HepG2 (cell line): ENCODE measurements around the gene STX7. TPM values are rescaled to one million over a fixed set of nuclear protein-coding genes. Genes with fewer than 3 reads are reported as not detected.

Source experiments
- ATAC-seq: fragments of 200-7000 bp; cut with Tn5 transposase; 3 replicates; pipeline ENCODE4 v1.9.1; 2020; ENCODE audit warnings: mild to moderate bottlenecking, moderate library complexity
- BruUV-seq: library from RNA; stranded (reverse); fragments of 400-500 nt; replicated peaks from 2 replicates; lab custom pipeline; 2021; lab: Mats Ljungman, UMichigan
- CTCF ChIA-PET: fragments of 300-600 bp; formaldehyde crosslinking; extraction: SDS; loops from one replicate; lab custom pipeline; 2021; ENCODE audit warnings: low total read pairs, inconsistent platforms, low intra/inter-chr PET ratio; lab: Yijun Ruan, JAX
- POLR2A ChIA-PET: fragments of 350-600 bp; sonication (Branson Sonifier 250); formaldehyde crosslinking; loops from one replicate; lab custom pipeline; 2020; ENCODE audit warnings: antibody characterized with exemption, inconsistent platforms; lab: Yijun Ruan, JAX
- DNase-seq: peaks from one replicate; pipeline ENCODE4 v3.0.0-alpha.2; 2015; ENCODE audit warnings: low spot score
- FAIRE-seq: peaks from 3 replicates; lab custom pipeline; 2011; peaks lifted over from hg19 to GRCh38; lab: Jason Lieb, UNC
- H2AFZ ChIP-seq: one replicate; pipeline ENCODE4 v1.6.1; 2011; ENCODE audit warnings: low read length, inconsistent platforms
- H3K27ac ChIP-seq: fragments of 300-600 bp; 3 replicates; pipeline ENCODE4 v1.8.0; 2011; ENCODE audit warnings: mixed run types, mild to moderate bottlenecking, mixed read lengths, low read length, inconsistent platforms; ENCODE audit not compliant: insufficient read depth; ENCODE audit errors: extremely low read length
- H3K27me3 ChIP-seq, 2 experiments: fragments of 200-600 bp in 1 of 2; 2 replicates in 1 of 2; 3 replicates in 1 of 2; pipeline versions ENCODE4 v1.6.0 to v1.8.0; 2011; ENCODE audit warnings: low read length in 2 of 2, mild to moderate bottlenecking in 2 of 2, moderate library complexity in 2 of 2, inconsistent platforms in 1 of 2; ENCODE audit not compliant: insufficient read depth in 2 of 2, control insufficient read depth in 1 of 2
- H3K36me3 ChIP-seq, 2 experiments: fragments of 200-600 bp in 1 of 2; replicated peaks in 1 of 2; 2 replicates in 1 of 2; 3 replicates in 1 of 2; pipeline versions ENCODE4 v1.5.1 to v1.8.0; 2011; ENCODE audit warnings: low read length in 2 of 2, inconsistent platforms in 1 of 2; ENCODE audit not compliant: insufficient read depth in 2 of 2, control insufficient read depth in 1 of 2
- H3K4me1 ChIP-seq: 2 replicates; pipeline ENCODE4 v1.5.1; 2012; ENCODE audit warnings: low read length, inconsistent platforms; ENCODE audit not compliant: insufficient read depth
- H3K4me2 ChIP-seq: 2 replicates; pipeline ENCODE4 v1.6.0; 2011; ENCODE audit warnings: low read depth, low read length, inconsistent platforms
- H3K4me3 ChIP-seq, 3 experiments: fragments of 200-600 bp in 1 of 3; sonication (generic), shearing (Covaris generic) in 1 of 3; replicated peaks in 1 of 3; 2 replicates each; pipeline ENCODE4 v1.5.1; 2011 to 2016; ENCODE audit warnings: low read length in 3 of 3, inconsistent platforms in 2 of 3, low read depth in 2 of 3, mild to moderate bottlenecking in 2 of 3, control low read depth in 1 of 3, mixed read lengths in 1 of 3; ENCODE audit not compliant: insufficient read depth in 1 of 3
- H3K79me2 ChIP-seq: one replicate; pipeline ENCODE4 v1.6.1; 2011; ENCODE audit warnings: low read length, inconsistent platforms; ENCODE audit not compliant: insufficient read depth
- H3K9ac ChIP-seq: 2 replicates; pipeline ENCODE4 v1.6.0; 2011; ENCODE audit warnings: mild to moderate bottlenecking, low read depth, low read length, inconsistent platforms; ENCODE audit not compliant: insufficient read depth
- H3K9me3 ChIP-seq: 2 replicates; pipeline ENCODE4 v1.5.1; 2012; ENCODE audit warnings: mild to moderate bottlenecking, low read length
- H4K20me1 ChIP-seq: 2 replicates; pipeline ENCODE4 v1.6.0; 2011; ENCODE audit warnings: inconsistent platforms, mild to moderate bottlenecking, low read length, moderate library complexity; ENCODE audit not compliant: insufficient read depth
- BCL6 ChIP-seq: IDR thresholded peaks from 2 replicates; pipeline ENCODE4 v1.6.1; 2016; ENCODE audit warnings: missing genetic modification reagents, missing compliant biosample characterization
- MTF1 ChIP-seq: sonication (generic); formaldehyde crosslinking; IDR thresholded peaks from 2 replicates; pipeline ENCODE4 v1.5.0; 2020; ENCODE audit warnings: missing genetic modification reagents
- NCOR1 ChIP-seq: fragments of 200-600 bp; sonication (generic); IDR thresholded peaks from 2 replicates; pipeline ENCODE4 v1.7.0; 2017; ENCODE audit warnings: antibody characterized with exemption, low read length, borderline replicate concordance
- NFE2 ChIP-seq: sonication (generic); formaldehyde crosslinking; IDR thresholded peaks from 2 replicates; pipeline ENCODE4 v1.4.0; 2020; ENCODE audit warnings: missing genetic modification reagents
- NONO ChIP-seq, 2 experiments: fragments of 450-650 bp in 1 of 2; sonication (generic) in 1 of 2; formaldehyde crosslinking in 1 of 2; IDR thresholded peaks in 1 of 2; conservative IDR thresholded peaks in 1 of 2; 2 replicates each; pipeline versions ENCODE4 v1.6.1 to v1.8.0; 2017 to 2022; ENCODE audit warnings: mild to moderate bottlenecking in 1 of 2, missing genetic modification reagents in 1 of 2, moderate library complexity in 1 of 2
- RAD21 ChIP-seq: fragments of 450-650 bp; formaldehyde crosslinking; IDR thresholded peaks from 2 replicates; pipeline ENCODE4 v1.5.0; 2020; ENCODE audit warnings: mild to moderate bottlenecking
- ZHX2 ChIP-seq, 2 experiments: sonication (generic) in 1 of 2; formaldehyde crosslinking in 1 of 2; IDR thresholded peaks; 2 replicates each; pipeline versions ENCODE4 v1.6.1 to v1.9.0; 2014 to 2022; ENCODE audit warnings: antibody characterized with exemption in 1 of 2, borderline replicate concordance in 1 of 2, inconsistent platforms in 1 of 2, low read depth in 1 of 2, missing genetic modification reagents in 1 of 2
- ZNF816 ChIP-seq: sonication (generic); formaldehyde crosslinking; IDR thresholded peaks from 2 replicates; pipeline ENCODE4 v1.8.0; 2022; ENCODE audit warnings: missing genetic modification reagents, mild to moderate bottlenecking, borderline replicate concordance
- WGBS: methylation state at CpG from one replicate; pipeline ENCODE4 v1.1.6; 2017; ENCODE audit warnings: low lambda C conversion rate; 5-methylcytosine and 5-hydroxymethylcytosine counted together
- in situ Hi-C: cut with HindIII; loops from 2 replicates; pipeline ENCODE4 v1.10.0; 2017; ENCODE audit warnings: low pct_unique_long_range_greater_than_20kb; ENCODE audit not compliant: extremely low pct_ligation_motif_present
- intact Hi-C: fragments of 100-400 bp; cut with micrococcal nuclease; formaldehyde crosslinking; loops from one replicate; pipeline ENCODE4 v1.10.0; 2022; ENCODE audit not compliant: unreplicated experiment
- polyA plus RNA-seq, 8 experiments: library from polyadenylated mRNA; depleted of rRNA in 3 of 8; stranded (reverse) in 7 of 8; unstranded in 1 of 8; fragments of >200 nt; fragmentation: Illumina TruSeq in 4 of 8; extraction: Trizol in 4 of 8; gene quantifications; 2 replicates each; pipeline versions ENCODE4 v1.2.1 to v1.2.3, GENCODE V29; 2011 to 2016; ENCODE audit warnings: low read depth in 4 of 8, missing spikeins in 1 of 8, mixed read lengths in 1 of 8; ENCODE audit not compliant: insufficient read depth in 1 of 8
- total RNA-seq, 5 experiments: library from RNA; depleted of rRNA; stranded (reverse); fragments of >200 nt; fragmentation: Illumina TruSeq; extraction: Trizol; gene quantifications; 2 replicates each; pipeline ENCODE4 v1.2.3, GENCODE V29; 2016; ENCODE audit warnings: low read depth in 1 of 5

Gene STX7
- total and polyA plus RNA-seq, 2 of the 13 experiments (the other 11 are each of a cell fraction or from before 2014, with no cell fraction given) = 28.0 to 34.7 TPM

DNA sequence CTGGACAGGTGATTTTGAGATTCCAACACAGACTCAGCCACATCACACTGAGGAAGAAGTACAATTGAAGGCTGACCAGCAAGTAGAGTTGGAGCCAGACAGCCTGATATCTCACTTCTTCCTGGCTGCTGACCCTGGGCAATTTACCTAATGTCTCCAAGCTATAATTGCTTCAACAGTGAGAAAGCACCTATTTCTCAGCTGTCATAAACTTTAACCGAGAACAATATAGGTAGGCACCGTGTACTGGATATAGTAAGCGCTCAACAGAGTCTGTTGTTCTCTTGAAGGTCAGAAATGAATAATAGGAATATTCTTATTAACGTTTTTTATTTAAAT lies 28.3 kb downstream of the STX7 start:
- H3K79me2 ChIP-seq = no peaks in the 10 kb centered on the region
- H2AFZ ChIP-seq = no peak overlapping the region
- in situ Hi-C loops = loop anchor here (5.0 to 10.0 kb wide), 2 partner anchors 182 to 560 kb away; no protein-coding TSS in a partner anchor
- ATAC-seq = no peak
- TF ChIP-seq NCOR1 (no peak), ZNF816 (CRISPR knock-in tag) (0 out of 2 replicates have a peak, but pooled peaks have one; percentile 6)
- intact Hi-C loops = loop anchor here (1.0 to 10.0 kb wide), 4 partner anchors 82 to 560 kb away; partner anchors contain the start of gene MOXD1
- no peak overlapping the region for H3K27ac ChIP-seq
- no peak overlapping the region for H3K9ac ChIP-seq
- peaks cover 16% of the 10 kb centered on the region for H4K20me1 ChIP-seq
- H3K4me1 ChIP-seq = no peaks in the 10 kb centered on the region
- H3K36me3 ChIP-seq = peaks cover 0 to 3% of the 10 kb centered on the region in 2 experiments; a peak in 1 of 5 replicates
- DNase-seq = no peak
- BruUV-seq = no TSS peak
- H3K27me3 ChIP-seq = no peaks in the 10 kb centered on the region
- WGBS = 90% methylated on average over 4 of the region's 4 CpGs
- no peak for FAIRE-seq
- H3K4me3 ChIP-seq = no peak overlapping the region
- no peaks in the 10 kb centered on the region for H3K9me3 ChIP-seq
- ChIA-PET CTCF (interaction anchor here (1.1 to 3.6 kb wide), 4 partner anchors 185 to 560 kb away, joined by 4 to 88 read pairs (median 43); no protein-coding TSS in a partner anchor), POLR2A (no interaction called here)
- no peak overlapping the region for H3K4me2 ChIP-seq

DNA sequence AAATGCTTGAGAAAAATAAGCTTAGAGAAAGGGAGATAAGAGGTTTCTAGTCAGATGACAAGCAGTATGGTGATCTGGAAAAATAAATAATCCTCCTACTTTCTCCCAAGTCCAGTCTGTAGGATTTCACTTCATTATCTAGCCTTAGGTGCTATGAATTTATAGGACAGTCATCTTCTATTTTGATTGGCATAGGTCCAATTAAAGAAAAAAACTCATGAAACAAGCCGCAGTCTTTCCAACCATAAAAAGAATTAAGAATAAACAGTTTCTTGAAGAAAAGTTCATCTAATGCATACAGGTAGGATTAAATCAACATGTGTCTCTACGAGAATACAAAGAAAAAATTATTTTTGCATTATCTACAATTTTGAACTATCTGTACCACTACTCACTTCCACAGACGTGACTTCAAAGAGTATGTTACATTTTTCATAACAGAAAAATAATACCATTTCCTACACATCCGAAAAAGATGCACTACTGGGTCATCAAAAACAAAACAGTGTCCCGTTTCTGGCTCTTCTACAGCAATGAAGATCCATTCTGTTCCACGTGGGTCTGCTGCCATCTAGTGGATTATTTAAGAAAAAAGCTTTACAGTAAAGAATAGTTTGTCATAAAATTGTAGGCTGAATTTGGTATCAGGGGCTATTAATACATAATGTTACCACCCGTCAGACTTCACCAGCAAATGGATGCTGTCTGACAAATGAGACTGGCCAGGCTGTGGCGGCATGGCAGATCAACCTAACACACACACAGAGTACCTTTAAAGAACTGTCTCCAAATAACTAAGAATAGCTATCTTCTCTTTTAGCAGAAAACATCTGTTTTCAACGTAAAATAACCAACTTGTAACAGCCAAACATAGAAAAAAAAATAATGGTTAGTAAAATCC lies 28.9 kb downstream of the STX7 start:
- intact Hi-C loops = loop anchor here (1.0 to 10.0 kb wide), 4 partner anchors 82 to 559 kb away; partner anchors contain the start of gene MOXD1
- Histone ChIP-seq H4K20me1 (peaks cover 16% of the 10 kb centered on the region), H2AFZ (no peak overlapping the region), H3K79me2 (no peaks in the 10 kb centered on the region), H3K4me2 (no peak overlapping the region), H3K4me3 (no peak overlapping the region), H3K9me3 (no peaks in the 10 kb centered on the region), H3K4me1 (no peaks in the 10 kb centered on the region), H3K27me3 (no peaks in the 10 kb centered on the region), H3K36me3 (0 out of 5 replicates have a peak, but pooled peaks cover 0 to 2% of the 10 kb centered on the region in 2 experiments), H3K9ac (no peak overlapping the region), H3K27ac (no peak overlapping the region)
- in situ Hi-C loops = loop anchor here (5.0 to 10.0 kb wide), 2 partner anchors 182 to 559 kb away; no protein-coding TSS in a partner anchor
- DNase-seq = peak; percentile 75
- ChIA-PET POLR2A (interaction anchor here (0.8 kb wide), 1 partner anchor 205 kb away, joined by 4 read pairs; no protein-coding TSS in a partner anchor), CTCF (interaction anchor here (1.1 to 3.6 kb wide), 4 partner anchors 184 to 559 kb away, joined by 4 to 88 read pairs (median 43); no protein-coding TSS in a partner anchor)
- 47% methylated on average over 9 of the region's 9 CpGs for WGBS
- peak; percentile 88 for ATAC-seq
- no TSS peak for BruUV-seq
- FAIRE-seq = peak; percentile 66
- TF ChIP-seq MTF1 (CRISPR knock-in tag) = no peak
- TF ChIP-seq NFE2 (CRISPR knock-in tag) = no peak
- peak; percentile 85 for TF ChIP-seq RAD21 (CRISPR knock-in tag)
- no peak for TF ChIP-seq ZHX2 (IDR thresholded peaks at IDR 0.05; ENCODE audit: low read depth)
- 0 out of 2 replicates have a peak, but pooled peaks have one; percentile 36 for TF ChIP-seq ZHX2 (CRISPR knock-in tag; IDR thresholded peaks at IDR 0.05; ENCODE audit: borderline replicate concordance)
- no peak for TF ChIP-seq NONO (IDR thresholded peaks at IDR 0.05)
- TF ChIP-seq NONO (CRISPR knock-in tag; conservative IDR thresholded peaks at IDR 0.05) = no peak
- no peak for TF ChIP-seq BCL6 (CRISPR knock-in tag)
